ENCODE results near the gene EEFSEC.

DNA sequence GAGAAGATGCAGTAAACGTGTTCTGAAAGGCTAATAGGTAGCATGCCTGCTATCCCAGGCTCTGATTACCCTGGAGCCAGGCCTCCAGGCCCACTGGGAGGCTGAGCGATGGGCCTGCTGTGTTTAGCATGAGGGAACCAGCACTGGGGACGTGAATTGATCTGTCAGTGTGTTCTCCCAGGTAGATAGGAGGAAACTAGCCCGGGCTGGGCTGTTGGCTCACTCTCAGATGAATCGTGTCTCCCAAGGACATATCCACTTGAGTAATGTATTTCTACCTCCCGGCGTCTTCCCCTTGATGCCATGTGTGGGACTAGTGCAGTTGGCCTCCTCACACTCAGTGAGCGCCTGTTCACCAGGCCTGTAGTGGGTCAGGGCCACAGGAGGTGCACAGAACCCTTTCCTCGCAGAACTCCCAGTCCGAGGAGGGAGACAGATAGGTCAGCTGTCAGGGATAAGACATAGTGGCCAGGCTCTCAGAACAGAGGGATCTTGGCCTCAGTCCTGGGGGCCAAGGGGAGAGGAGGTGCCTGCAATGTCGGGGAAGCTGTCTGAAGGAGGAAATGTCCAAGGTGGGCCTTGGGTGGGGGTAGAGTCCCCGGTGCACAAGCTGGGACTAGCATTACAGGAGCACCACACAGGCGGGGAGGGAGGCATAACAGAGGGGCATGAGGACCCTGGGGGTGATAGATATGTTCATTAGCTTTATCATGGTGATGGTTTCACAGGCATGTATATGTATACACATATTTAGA, 201.7 kb downstream of the EEFSEC start:
- TF ChIP-seq, protein P1, sequence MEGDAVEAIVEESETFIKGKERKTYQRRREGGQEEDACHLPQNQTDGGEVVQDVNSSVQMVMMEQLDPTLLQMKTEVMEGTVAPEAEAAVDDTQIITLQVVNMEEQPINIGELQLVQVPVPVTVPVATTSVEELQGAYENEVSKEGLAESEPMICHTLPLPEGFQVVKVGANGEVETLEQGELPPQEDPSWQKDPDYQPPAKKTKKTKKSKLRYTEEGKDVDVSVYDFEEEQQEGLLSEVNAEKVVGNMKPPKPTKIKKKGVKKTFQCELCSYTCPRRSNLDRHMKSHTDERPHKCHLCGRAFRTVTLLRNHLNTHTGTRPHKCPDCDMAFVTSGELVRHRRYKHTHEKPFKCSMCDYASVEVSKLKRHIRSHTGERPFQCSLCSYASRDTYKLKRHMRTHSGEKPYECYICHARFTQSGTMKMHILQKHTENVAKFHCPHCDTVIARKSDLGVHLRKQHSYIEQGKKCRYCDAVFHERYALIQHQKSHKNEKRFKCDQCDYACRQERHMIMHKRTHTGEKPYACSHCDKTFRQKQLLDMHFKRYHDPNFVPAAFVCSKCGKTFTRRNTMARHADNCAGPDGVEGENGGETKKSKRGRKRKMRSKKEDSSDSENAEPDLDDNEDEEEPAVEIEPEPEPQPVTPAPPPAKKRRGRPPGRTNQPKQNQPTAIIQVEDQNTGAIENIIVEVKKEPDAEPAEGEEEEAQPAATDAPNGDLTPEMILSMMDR (IDR thresholded peaks at IDR 0.05) = no peak
- no peak for TF ChIP-seq POLR2A (IDR thresholded peaks at IDR 0.05)
